Stimulated activated CD4-positive, alpha-beta T cell treated with anti-CD3 and anti-CD28 coated beads, Interleukin-12 subunit alpha, Interleukin-12 subunit beta, amount 100 ng/mL, for 4 hours (primary cell): ENCODE measurements around the gene CSNK1D.

ENCODE experiments used
- DNase-seq: peaks from one replicate; pipeline ENCODE4 v3.0.0-alpha.2; 2020

CSNK1D gene

GRCh38 chr17:82226809-82227628, 46.5 kb downstream of the CSNK1D start:
- no peak for DNase-seq

GRCh38 chr17:82226146-82226808, 47.2 kb downstream of the CSNK1D start:
- no peak for DNase-seq

GRCh38 chr17:82225368-82226029, 48.0 kb downstream of the CSNK1D start:
- DNase-seq = no peak

GRCh38 chr17:82224666-82225065, 48.8 kb downstream of the CSNK1D start:
- DNase-seq = no peak

- no peak for DNase-seq
These were observed 50.0 kb downstream of the CSNK1D start for GRCh38 chr17:82223517-82223916.

- no peak for DNase-seq
These were observed 50.7 kb downstream of the CSNK1D start for GRCh38 chr17:82222816-82223215.

GRCh38 chr17:82221341-82221902, 52.1 kb downstream of the CSNK1D start:
- no peak for DNase-seq

- DNase-seq = no peak
These were observed 53.5 kb downstream of the CSNK1D start for GRCh38 chr17:82219753-82220709.

- no peak for DNase-seq
These were observed 54.4 kb downstream of the CSNK1D start for GRCh38 chr17:82219083-82219482.

- no peak for DNase-seq
These were observed 55.0 kb downstream of the CSNK1D start for GRCh38 chr17:82218349-82219075.

GRCh38 chr17:82217530-82218204, 55.8 kb downstream of the CSNK1D start:
- DNase-seq = no peak

- DNase-seq = no peak
These were observed 56.4 kb downstream of the CSNK1D start for GRCh38 chr17:82217120-82217529.

- no peak for DNase-seq
These were observed 57.0 kb downstream of the CSNK1D start for GRCh38 chr17:82216301-82217119.

GRCh38 chr17:82215972-82216300, 57.6 kb downstream of the CSNK1D start:
- DNase-seq = no peak

GRCh38 chr17:82215095-82215971, 58.2 kb downstream of the CSNK1D start:
- no peak for DNase-seq

GRCh38 chr17:82214012-82214628, 59.4 kb downstream of the CSNK1D start:
- DNase-seq = no peak

- peak; percentile 63 for DNase-seq
These were observed 60.1 kb downstream of the CSNK1D start for GRCh38 chr17:82213251-82214011.
